H1 (cell line): ENCODE data around the gene MEIS2.

Experiments
- POLR2A ChIP-seq, 2 experiments: IDR thresholded peaks; 1 replicate in 1 of 2; 2 replicates in 1 of 2; pipeline ENCODE4 v1.6.1; 2011; ENCODE audit warnings: low read depth in 2 of 2, low read length in 2 of 2, mild to moderate bottlenecking in 2 of 2; ENCODE audit errors: control extremely low read depth in 1 of 2
- POLR2AphosphoS5 ChIP-seq: IDR thresholded peaks from 2 replicates; pipeline ENCODE4 v1.6.1; 2011; ENCODE audit warnings: low read depth, low read length
- TF ChIP-seq, protein P1 (sequence below), 3 experiments: IDR thresholded peaks; 1 replicate in 2 of 3; 2 replicates in 1 of 3; pipeline versions ENCODE4 v1.5.1 to v1.6.1; 2011; ENCODE audit warnings: low read length in 3 of 3, mild to moderate bottlenecking in 3 of 3, inconsistent platforms in 2 of 3, low read depth in 1 of 3, moderate library complexity in 1 of 3; ENCODE audit not compliant: insufficient read depth in 1 of 3; ENCODE audit errors: control extremely low read depth in 1 of 3

DNA sequence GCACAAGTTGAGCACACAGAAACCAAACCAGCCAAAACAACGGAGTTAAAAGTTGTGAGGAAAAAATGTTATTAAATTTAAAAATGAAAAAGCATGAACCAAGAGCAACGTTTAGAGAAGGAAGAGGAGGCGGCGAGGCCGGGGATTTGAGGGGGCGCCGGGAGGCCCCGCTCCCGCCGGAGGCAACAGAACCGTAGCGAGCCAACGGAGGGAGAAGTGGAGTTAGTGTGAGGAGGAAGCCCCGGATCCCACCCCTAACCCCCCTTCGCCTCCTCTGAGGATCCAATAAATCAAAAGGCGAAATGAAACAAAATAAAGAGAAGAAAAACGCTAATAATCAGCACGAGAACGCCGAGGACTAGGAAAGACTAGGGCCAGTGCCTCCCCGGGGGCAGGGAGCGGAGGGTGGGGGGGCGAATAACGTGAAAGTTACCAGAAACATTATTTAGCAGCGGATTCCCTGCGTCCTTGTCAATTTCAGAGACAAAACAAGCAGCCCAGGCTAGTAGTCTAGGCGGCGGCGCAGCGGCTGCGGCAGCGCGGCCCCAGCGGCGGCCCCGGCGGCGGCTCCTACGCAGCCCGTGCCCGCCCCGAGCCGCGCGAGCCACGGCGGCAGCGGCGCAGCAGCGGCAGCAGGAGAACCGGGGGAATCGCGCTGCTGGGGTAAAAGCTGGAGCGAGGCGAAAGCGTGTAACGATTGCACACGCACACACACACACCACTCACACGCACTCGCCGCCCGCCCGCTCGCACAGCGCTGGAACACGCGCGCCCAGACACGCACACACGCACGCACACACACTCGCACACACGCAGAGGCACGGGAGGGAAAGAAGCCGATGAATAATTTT lies 1.7 kb downstream of the MEIS2 start:
- TF ChIP-seq, protein P1, sequence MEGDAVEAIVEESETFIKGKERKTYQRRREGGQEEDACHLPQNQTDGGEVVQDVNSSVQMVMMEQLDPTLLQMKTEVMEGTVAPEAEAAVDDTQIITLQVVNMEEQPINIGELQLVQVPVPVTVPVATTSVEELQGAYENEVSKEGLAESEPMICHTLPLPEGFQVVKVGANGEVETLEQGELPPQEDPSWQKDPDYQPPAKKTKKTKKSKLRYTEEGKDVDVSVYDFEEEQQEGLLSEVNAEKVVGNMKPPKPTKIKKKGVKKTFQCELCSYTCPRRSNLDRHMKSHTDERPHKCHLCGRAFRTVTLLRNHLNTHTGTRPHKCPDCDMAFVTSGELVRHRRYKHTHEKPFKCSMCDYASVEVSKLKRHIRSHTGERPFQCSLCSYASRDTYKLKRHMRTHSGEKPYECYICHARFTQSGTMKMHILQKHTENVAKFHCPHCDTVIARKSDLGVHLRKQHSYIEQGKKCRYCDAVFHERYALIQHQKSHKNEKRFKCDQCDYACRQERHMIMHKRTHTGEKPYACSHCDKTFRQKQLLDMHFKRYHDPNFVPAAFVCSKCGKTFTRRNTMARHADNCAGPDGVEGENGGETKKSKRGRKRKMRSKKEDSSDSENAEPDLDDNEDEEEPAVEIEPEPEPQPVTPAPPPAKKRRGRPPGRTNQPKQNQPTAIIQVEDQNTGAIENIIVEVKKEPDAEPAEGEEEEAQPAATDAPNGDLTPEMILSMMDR (IDR thresholded peaks at IDR 0.05; ENCODE audit: control extremely low read depth in 1 of 3, insufficient read depth in 1 of 3, low read depth in 1 of 3, low read length in 3 of 3), result no peak
- no peak for TF ChIP-seq POLR2A (IDR thresholded peaks at IDR 0.05; ENCODE audit: control extremely low read depth in 1 of 2, low read depth in 2 of 2, low read length in 2 of 2)
- no peak for TF ChIP-seq POLR2AphosphoS5
